BE2C (cell line): ENCODE measurements around the gene CIB1.

Source experiments
- DNase-seq: peaks from one replicate; pipeline ENCODE4 v3.0.0-alpha.2; 2020
- H3K27me3 ChIP-seq: fragments of 250-450 bp; sonication (Bioruptor Pico); 2 replicates; pipeline ENCODE4 v1.5.1; 2020; ENCODE audit warnings: mild to moderate bottlenecking
- H3K36me3 ChIP-seq: fragments of 250-450 bp; sonication (Bioruptor Pico); 2 replicates; pipeline ENCODE4 v1.5.1; 2020; ENCODE audit warnings: mild to moderate bottlenecking
- H3K4me1 ChIP-seq: fragments of 250-450 bp; sonication (Bioruptor Pico); 2 replicates; pipeline ENCODE4 v1.5.1; 2020
- H3K4me3 ChIP-seq: 2 replicates; pipeline ENCODE4 v1.5.1; 2011; ENCODE audit warnings: low read depth, low read length
- H3K9me3 ChIP-seq: fragments of 250-450 bp; sonication (Bioruptor Pico); 2 replicates; pipeline ENCODE4 v1.5.1; 2020
- TF ChIP-seq, protein P1 (sequence below): IDR thresholded peaks from 2 replicates; pipeline ENCODE4 v1.5.1; 2012; ENCODE audit warnings: mild to moderate bottlenecking, low read depth, low read length

CIB1 gene

DNA sequence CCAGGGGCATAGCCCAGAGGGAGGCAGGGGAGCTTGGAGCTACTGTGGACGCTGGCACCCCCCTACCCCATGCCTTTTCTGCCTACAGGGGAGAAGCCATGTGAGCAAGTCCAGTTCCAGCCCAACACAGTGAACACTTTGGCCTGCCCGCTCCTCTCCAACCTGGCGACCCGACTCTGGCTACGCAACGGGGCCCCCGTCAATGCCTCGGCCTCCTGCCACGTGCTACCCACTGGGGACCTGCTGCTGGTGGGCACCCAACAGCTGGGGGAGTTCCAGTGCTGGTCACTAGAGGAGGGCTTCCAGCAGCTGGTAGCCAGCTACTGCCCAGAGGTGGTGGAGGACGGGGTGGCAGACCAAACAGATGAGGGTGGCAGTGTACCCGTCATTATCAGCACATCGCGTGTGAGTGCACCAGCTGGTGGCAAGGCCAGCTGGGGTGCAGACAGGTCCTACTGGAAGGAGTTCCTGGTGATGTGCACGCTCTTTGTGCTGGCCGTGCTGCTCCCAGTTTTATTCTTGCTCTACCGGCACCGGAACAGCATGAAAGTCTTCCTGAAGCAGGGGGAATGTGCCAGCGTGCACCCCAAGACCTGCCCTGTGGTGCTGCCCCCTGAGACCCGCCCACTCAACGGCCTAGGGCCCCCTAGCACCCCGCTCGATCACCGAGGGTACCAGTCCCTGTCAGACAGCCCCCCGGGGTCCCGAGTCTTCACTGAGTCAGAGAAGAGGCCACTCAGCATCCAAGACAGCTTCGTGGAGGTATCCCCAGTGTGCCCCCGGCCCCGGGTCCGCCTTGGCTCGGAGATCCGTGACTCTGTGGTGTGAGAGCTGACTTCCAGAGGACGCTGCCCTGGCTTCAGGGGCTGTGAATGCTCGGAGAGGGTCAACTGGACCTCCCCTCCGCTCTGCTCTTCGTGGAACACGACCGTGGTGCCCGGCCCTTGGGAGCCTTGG, 5.6 kb downstream of the CIB1 start:
- H3K9me3 ChIP-seq, result no peaks in the 10 kb centered on the region
- TF ChIP-seq, protein P1, sequence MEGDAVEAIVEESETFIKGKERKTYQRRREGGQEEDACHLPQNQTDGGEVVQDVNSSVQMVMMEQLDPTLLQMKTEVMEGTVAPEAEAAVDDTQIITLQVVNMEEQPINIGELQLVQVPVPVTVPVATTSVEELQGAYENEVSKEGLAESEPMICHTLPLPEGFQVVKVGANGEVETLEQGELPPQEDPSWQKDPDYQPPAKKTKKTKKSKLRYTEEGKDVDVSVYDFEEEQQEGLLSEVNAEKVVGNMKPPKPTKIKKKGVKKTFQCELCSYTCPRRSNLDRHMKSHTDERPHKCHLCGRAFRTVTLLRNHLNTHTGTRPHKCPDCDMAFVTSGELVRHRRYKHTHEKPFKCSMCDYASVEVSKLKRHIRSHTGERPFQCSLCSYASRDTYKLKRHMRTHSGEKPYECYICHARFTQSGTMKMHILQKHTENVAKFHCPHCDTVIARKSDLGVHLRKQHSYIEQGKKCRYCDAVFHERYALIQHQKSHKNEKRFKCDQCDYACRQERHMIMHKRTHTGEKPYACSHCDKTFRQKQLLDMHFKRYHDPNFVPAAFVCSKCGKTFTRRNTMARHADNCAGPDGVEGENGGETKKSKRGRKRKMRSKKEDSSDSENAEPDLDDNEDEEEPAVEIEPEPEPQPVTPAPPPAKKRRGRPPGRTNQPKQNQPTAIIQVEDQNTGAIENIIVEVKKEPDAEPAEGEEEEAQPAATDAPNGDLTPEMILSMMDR, result no peak
- H3K27me3 ChIP-seq, result no peaks in the 10 kb centered on the region
- no peaks in the 10 kb centered on the region for H3K4me1 ChIP-seq
- H3K4me3 ChIP-seq, result no peak overlapping the region
- no peak for DNase-seq
- peaks cover 32% of the 10 kb centered on the region for H3K36me3 ChIP-seq

DNA sequence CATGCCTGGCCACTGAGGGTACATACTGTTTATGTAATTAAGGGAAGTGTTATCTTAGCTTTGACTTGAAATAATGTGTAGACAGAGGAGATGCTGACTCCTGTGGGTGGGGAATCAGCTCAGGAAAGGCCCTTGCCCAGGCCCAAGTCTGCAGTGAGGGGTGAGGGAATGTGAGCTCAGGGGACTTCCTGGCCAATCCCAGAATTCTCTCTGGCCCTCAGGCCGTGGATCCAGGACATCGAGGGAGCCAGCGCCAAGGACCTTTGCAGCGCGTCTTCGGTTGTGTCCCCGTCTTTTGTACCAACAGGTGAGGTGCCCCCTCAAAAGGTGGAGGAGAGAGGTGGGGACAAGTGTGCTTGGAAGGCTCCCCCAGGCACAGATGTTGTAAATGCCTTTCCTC, 6.4 kb downstream of the CIB1 start:
- Histone ChIP-seq H3K4me3 (no peak overlapping the region), H3K36me3 (peaks cover 32% of the 10 kb centered on the region), H3K4me1 (no peaks in the 10 kb centered on the region), H3K9me3 (no peaks in the 10 kb centered on the region), H3K27me3 (no peaks in the 10 kb centered on the region)
- no peak for DNase-seq
- TF ChIP-seq, protein P1, result no peak

DNA sequence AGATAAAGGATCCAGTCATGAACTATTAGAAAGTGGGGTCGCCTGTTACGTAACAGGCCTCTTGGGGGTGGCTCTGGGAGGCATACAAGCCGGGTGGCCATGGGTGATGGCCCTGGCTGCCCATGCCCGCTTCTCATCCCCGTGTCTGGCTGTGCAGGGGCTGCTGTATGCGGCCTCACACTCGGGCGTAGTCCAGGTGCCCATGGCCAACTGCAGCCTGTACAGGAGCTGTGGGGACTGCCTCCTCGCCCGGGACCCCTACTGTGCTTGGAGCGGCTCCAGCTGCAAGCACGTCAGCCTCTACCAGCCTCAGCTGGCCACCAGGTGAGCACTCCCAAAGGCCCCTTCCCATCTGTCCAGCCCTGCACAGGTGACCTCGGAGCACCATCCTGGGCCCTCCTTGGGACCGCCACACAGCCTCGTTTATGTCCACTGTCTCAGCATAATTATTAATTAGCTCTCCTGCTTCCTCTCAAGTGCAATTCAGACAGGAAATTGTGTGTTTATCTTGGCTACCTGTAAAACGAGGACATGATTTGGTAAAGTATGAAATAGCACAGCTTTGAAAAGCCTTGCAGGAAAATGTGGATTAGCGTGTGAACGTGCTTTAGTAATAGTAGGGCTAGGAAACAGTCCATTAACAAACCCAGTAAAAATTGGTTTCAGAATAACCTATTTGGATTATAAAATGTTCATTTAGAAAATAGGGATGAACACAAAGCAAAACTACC, 8.1 kb downstream of the CIB1 start:
- no peak overlapping the region for H3K4me3 ChIP-seq
- H3K4me1 ChIP-seq, result peaks cover 4% of the 10 kb centered on the region
- DNase-seq, result no peak
- H3K9me3 ChIP-seq, result no peaks in the 10 kb centered on the region
- TF ChIP-seq, protein P1, result no peak
- H3K27me3 ChIP-seq, result no peaks in the 10 kb centered on the region
- peaks cover 31% of the 10 kb centered on the region for H3K36me3 ChIP-seq

DNA sequence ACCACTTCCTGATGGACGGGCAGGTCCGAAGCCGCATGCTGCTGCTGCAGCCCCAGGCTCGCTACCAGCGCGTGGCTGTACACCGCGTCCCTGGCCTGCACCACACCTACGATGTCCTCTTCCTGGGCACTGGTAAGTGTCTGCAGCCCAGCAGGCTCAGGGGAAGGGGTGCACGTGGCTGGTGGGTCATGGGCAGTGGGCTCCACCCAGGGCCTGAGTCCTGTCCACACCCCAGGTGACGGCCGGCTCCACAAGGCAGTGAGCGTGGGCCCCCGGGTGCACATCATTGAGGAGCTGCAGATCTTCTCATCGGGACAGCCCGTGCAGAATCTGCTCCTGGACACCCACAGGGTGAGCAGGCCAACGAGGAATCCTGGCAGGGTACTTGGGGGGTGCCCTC, 8.7 kb downstream of the CIB1 start:
- no peak for DNase-seq
- TF ChIP-seq, protein P1, result no peak
- H3K36me3 ChIP-seq, result peaks cover 29% of the 10 kb centered on the region

DNA sequence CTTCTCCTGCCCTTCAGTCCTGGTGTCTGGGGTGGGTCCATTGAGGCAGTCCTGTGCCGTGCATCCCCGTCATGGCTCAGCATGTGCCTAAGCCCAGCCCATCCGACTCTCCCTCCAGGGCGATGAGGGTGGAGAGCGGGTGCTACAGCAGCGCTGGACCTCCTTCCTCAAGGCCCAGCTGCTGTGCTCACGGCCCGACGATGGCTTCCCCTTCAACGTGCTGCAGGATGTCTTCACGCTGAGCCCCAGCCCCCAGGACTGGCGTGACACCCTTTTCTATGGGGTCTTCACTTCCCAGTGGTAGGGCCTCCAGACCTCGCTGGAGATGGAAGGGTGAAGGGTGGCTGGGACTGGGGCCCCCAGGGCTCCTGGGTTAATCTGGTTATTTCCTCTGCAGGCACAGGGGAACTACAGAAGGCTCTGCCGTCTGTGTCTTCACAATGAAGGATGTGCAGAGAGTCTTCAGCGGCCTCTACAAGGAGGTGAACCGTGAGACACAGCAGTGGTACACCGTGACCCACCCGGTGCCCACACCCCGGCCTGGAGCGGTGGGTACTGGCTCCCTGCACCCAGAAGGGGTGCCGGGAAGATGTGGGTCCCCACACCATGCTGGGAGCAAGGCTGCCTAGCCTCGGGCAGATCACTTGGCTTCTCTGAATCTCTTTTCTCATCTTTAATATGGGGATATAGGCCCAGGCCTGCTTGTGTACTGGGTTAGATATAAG, 10.1 kb downstream of the CIB1 start:
- no peaks in the 10 kb centered on the region for H3K27me3 ChIP-seq
- TF ChIP-seq, protein P1, result no peak
- peaks cover 24% of the 10 kb centered on the region for H3K36me3 ChIP-seq
- peaks cover 11% of the 10 kb centered on the region for H3K4me1 ChIP-seq
- no peak for DNase-seq
- H3K4me3 ChIP-seq, result no peak overlapping the region
- H3K9me3 ChIP-seq, result no peaks in the 10 kb centered on the region

More for the DNA sequence above, 8.7 kb downstream of the CIB1 start:
- Histone ChIP-seq H3K27me3 (no peaks in the 10 kb centered on the region), H3K4me3 (no peak overlapping the region), H3K4me1 (peaks cover 4% of the 10 kb centered on the region), H3K9me3 (no peaks in the 10 kb centered on the region)
